ENCODE measurements around the gene FSD1.
A peak's percentile ranks its signal among the peaks of the same experiment; 100 is the strongest.

The FSD1 gene

GRCh38 chr19:4366666-4367335 is 62.4 kb downstream of the FSD1 start:
- no peak for DNase-seq

DNA sequence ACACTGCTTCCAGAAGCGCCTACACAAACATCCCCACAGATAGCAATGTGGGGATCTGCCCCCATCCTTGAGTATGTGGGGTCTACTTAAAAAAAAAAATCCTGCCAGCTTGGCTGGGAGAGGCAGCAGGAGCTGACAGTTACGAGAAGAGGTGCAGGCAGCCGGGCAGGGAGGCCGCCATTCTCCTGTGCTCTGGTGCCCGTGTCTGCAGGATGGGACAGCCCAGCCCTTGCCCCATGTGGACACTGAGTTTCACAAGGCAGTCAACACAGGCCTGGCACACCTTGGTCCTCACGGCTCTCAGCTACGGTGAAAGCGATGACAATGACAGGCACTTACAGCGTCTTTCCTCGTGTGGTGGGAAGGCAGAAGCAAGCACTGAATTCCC is 62.9 kb downstream of the FSD1 start:
- DNase-seq, result no peak

DNA sequence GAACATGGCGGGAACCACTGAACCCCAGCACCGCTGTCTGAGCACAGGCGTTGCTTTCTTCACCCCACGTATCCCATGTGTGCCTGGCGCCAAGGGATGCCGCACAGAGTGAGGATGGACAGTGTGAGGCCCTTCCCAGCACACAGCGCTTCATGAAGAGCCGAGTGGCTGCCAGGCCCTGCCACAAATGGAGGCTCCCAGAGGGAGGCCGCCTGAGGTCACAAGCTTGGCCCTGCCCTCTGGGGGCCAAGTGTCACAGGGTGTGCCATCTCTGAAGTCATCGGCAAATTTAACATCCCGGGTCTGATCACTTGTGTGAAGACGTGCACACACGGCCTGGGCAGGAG is 63.4 kb downstream of the FSD1 start:
- DNase-seq, result no peak

DNA sequence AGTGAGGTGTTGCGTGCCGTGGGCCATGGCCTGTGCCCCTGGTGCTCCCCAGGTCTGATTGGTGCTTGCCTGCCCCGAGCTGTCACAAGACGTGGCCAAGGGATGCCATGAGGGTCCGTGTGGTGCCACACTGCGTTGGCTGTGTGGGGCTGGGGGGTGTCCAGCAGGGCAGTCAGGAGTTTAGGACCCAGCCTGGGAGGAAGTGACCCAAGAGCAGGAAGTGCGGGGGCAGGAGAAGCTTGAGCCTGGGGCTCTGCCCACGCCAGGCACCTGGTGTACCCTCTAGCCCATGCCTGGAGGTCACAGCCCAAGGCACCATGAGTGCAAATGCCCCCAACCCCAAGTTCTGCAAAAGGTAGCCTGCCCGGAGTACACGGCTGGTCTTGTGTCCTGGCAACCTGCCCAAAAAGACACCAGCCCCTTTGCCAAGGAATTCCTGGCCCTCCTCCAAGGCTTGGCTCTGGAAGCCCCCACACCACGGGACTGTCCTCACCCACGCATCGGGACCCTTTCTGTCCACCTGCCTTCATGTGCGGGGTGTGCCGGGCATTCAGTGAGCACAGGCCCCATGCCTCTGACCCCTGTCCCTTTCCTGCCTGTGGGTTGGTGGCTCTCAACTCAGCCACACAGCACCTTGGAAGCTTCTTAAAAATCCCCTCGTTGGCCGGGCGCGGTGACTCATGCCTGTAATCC is 63.9 kb downstream of the FSD1 start:
- DNase-seq, result no peak

DNA sequence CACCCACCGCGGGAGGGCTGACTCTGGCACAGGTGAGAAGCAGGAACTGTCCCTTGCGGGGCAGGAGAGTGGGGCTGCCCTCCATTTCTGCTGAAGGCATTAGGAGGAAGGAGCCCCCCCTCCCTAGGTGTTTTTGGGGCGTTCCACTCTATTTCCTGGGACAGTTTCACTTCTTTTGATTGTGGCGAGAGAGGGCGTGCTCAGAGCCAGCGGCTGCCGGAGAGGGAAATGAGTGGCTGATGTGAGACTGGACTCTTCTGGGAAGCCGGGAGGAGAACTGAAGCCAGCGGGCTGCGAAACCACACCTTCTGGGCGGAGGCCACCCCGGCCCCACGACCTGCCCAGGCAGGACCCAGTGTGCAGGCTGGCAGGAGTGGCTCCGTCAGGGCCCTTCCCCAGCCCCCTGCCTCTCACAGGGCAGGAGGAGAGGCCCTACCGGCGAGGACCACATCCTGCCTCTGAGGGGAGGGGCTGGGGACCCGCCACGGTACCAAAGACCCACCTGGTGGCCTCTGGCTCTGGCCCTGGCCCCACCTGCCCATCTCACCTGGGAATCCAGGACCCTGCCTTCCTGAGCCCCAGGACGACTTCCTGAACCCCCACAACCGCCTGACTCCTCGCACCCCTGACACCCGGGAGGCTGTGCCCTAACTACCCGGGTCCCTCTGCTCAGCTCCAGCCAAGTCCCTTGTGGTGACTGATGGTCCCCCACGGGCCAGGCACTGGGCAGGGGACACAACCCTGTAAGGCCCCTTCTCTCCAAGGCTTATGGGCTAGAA is 64.9 kb downstream of the FSD1 start:
- DNase-seq, result peak; percentile 61

DNA sequence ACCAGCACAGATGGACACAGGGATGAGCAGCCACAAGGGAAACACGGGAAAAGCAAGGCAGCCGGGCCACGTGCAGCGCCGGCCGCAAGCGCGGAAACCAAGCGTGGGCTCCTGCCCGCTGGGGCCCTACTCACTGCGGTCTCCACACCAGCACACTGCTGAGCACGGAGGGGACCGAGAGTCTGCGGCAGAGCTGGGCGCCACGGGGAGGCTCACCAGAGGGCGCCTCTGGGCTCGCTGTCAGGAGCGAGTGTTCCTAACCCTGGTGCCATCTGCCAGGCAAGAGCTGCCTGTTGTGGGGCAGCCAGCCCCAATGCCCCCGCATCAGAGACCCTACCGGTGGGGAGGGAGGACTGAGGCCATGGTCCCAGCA is 65.5 kb downstream of the FSD1 start:
- peak; percentile 72 for DNase-seq

GRCh38 chr19:4370418-4371041 is 66.1 kb downstream of the FSD1 start:
- no peak for DNase-seq

GRCh38 chr19:4371247-4372164 is 67.1 kb downstream of the FSD1 start:
- no peak for DNase-seq

DNA sequence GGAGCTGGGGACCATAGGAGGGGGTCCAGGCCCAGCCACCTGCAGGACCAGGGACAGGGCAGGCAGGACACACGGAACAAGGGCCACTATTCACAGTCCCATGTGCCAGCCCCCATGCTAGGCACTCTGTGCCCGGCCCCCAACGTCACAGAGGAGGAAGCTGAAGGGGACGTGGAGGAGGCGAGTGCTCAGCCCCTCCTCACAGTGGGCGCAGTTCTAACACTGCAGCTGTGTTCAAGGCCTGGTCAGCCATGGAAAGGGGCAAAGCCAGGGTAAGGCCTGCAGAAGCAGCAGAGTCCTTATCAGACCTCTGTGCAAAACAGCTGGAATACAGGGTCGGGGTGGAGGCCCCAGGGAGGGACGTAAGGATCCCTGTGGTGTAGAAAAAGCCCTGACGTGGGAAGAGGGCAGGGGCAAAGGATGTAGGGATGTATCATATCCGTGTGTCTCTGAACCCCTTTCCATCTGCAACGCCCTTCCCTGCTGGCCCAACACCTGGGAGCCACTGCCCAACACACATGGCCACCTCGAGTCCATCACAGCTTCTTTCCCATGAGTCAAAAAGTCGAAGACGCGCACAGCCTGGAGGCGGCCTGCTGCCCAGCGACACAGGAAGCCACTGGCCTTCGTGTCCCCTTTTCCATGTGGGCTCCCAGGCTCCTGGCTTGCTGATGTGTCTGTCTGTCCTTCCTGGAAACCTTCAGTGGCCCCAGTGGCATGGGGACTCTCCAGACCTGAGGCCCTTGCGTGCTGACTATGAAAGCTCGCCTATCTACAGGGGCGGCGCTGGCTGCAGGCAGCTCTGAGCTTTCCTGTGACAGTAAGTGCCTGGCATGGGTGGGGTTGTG is 68.0 kb downstream of the FSD1 start:
- DNase-seq, result no peak

DNA sequence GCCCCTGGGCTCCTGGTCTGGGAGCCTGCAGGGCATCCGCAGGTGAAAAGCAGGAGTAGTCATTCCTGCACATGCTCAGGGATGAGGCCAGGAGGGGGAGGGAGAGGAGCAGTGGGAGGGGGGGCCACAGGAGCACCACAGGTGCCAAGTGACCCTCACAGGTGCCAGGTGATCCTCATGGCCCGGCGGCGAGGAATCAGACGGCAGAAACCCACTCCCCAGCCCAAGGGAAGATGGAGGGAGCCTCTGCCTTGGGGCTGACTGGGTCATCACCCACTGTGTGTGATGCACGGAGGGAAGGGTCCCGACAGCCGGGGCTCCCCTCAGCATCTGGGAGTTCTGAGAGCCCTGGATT is 68.6 kb downstream of the FSD1 start:
- DNase-seq, result no peak
